HG03442 (cell line): Measurements from ENCODE around the gene ATG4C.

Experiments
- ATAC-seq: cut with Tn5 transposase; IDR thresholded peaks from one replicate; pipeline ENCODE4 v1.9.1; 2021; ENCODE audit warnings: mild to moderate bottlenecking, moderate library complexity; ENCODE audit not compliant: unreplicated experiment

ATG4C gene

DNA sequence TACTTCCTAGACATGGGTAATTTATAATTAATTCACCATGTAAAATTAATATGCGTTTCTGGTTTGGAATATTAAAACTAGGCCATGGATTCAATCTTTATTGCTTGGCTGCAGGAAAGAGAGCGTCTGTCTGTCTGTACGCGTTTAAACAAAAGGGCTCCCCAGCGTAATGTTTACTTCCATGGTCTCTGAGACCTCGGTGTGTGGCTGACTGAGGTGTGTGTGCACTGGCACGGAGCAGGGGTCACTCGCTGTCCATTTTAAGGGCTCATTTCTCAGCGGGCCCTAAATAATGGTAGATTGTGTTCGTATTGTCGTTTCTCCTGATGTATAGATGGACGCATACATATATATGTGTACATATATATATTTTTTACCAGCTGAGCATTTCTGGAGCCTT lies 119.6 kb downstream of the ATG4C start:
- ATAC-seq: no peak

DNA sequence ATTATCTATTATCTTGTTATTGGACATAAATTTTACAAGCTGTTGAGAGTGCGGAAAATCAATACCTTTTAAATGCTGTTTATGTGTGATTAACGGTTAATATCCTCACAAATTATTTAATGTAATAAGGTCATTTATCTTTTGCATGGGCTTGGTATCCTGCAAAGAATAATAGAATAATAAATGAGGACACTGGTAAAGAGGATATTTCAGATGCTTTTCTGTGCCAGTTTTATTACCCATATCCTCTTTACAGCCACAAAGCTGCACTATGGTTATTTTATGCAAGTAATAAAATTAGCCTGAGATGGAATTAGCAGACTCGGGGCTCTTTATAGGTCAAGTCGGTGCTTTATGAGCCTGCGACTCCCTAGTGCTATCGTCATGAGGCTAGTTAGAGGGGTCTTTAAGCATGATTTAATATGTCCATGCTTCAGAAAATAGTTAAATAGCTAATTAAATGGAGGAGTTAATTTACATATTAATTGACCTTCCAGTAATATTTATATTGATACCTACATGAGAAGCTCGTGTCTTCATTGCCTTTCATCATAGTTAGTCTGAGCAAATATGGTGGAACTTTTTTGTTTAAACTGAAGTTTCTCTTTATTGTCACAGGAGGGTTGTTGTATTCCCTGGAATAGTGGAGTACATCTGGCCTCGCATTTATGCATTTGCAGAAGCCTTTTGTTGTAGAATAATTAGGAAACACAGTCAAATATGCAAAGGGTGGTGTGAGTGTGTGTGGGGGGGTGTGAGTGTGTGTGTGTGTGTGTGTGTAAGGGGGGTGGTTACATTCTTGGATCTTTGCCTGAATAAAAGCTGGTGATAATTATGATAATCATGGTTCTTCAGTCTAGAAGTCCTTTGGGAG lies 120.3 kb downstream of the ATG4C start:
- no peak for ATAC-seq

DNA sequence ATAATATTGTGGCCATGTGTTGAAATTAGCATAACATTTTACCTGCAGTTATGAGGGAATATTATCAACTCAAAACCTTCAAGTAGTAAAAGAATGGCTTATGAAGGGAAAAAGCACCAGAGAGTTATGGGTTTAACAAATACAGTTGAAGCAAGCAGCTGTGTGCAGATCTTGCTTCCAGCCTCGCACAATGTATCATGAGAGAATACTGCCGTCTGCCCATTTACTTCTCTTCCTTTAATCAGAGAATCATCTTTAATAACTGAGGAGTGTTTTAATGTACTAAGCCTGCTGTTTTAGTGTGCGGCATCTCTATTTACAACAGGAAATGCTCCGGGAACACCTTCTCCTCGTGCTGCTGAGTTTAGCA lies 120.9 kb downstream of the ATG4C start:
- no peak for ATAC-seq

DNA sequence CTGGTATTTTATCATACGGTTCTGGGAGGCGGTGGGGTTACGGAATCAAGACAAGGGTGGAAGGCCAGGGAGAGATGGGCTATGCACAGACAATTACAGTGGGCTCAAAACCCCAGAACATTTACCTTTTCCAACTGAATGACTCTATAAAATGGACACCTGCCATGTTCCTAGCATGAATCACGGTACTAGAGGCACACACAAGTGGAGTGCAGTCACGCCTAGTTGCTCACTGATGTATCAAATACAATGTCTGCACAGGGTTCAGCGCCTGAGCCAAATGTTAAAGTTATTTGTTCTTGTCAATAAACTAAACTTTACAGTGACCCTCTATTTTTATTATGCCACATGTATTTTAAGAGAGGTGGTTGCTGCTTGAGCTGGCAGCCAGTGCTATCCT lies 121.4 kb downstream of the ATG4C start:
- no peak for ATAC-seq

- no peak for ATAC-seq
These were observed 121.9 kb downstream of the ATG4C start for GRCh38 chr1:62905872-62906271.

- ATAC-seq: no peak
These were observed 122.5 kb downstream of the ATG4C start for GRCh38 chr1:62906428-62906886.

- ATAC-seq: no peak
These were observed 124.3 kb downstream of the ATG4C start for GRCh38 chr1:62908168-62908695.

GRCh38 chr1:62912028-62912638 lies 128.2 kb downstream of the ATG4C start:
- no peak for ATAC-seq
